GDM1 (cell line): ENCODE results near the gene TNIK.
"Not testable (repeated sequence)": the region's sequence is repeated elsewhere in the genome, so short reads cannot be mapped to it uniquely, and the experiment has no call there.

Experiments
- DNase-seq: peaks from one replicate; lab custom pipeline; 2025; lab: John Stamatoyannopoulos, UW

TNIK gene

GRCh38 chr3:171445620-171446204 is 14.5 kb downstream of the TNIK start:
- no peak for DNase-seq

DNA sequence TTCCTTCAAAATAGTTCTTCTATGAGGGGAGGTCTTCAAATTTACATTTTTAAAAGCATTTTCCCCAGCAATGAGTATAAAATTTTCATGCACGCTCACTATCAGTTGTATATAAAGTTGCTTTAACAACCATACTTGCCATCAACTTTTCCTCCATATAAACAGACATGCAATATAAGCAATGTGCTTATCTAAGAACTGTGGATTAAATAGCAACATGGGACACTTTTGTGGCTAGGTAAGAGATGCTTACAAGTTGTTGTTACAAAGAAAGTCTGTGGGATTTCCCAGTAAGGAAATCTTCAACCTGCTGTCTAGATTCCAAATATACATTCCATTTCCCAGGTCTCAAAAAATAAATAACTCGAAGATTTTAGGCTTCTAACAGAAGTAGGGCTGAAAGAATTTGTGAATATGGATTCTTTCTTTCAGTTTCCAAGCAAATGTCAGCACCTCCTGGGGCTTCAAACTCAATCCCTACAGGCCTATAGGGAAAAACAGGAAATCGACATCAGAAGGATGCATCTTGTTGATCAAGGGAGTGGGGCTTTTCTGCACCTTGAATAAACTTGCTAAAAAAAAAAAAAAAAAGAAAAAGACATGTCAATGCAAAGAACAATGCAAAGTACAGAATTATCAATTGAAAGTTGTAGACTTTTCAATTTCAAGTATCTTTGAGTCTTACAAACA is 16.1 kb downstream of the TNIK start:
- DNase-seq, result no peak

DNA sequence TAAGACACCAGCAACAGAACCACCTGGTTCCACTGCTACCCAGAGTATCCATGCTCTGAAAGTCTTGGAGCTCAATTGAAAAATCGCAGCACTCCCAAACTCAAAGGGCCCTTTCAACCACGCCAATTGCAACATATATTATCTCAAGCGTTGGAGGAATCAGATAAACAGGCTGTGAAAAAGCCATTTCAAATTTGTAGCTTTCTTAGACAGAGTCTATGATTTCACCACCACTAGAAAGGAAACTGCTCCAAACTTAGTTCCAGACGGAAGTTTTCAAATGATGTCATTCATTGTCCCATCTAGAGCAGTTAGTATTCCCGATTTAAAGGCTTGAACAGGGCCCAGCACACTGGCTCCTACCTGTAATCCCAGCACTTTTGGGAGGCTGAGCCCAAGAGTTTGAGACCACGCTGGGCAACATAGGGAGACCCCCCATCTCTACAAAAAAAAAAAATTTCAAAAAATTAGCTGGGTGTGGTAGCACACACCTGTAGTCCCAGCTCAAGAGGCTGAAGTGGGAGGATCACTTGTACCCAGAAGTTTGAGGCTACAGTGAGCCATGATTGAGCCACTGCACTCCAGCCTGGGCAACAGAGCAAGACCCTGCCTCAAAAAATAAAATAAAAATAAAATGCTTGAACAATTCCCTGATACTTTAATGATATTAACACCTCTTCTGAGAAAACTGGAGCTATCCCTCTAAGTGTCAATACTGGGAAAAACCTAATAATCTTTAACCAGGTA is 16.8 kb downstream of the TNIK start:
- no peak for DNase-seq

GRCh38 chr3:171442184-171442583 is 18.0 kb downstream of the TNIK start:
- no peak for DNase-seq

GRCh38 chr3:171441381-171441780 is 18.8 kb downstream of the TNIK start:
- no peak for DNase-seq

DNA sequence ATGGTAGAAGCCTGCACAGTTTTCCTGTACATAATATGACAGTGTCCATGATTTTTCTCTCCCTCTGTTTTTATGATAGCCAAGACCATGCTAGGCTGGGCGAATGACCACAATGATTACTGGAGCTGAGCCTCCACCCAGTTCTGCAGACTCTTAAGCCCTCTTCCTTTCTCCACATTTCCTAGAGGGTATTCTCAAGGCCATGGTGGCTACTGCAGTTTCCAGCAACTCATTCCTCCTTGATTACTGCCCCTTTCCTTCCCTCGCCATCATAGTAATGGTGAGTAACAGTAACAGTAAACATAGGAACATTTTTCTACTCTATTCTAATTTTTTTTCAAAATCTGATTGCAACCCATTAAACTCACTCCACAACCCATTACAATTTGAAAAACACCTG is 20.2 kb downstream of the TNIK start:
- DNase-seq, result no peak

DNA sequence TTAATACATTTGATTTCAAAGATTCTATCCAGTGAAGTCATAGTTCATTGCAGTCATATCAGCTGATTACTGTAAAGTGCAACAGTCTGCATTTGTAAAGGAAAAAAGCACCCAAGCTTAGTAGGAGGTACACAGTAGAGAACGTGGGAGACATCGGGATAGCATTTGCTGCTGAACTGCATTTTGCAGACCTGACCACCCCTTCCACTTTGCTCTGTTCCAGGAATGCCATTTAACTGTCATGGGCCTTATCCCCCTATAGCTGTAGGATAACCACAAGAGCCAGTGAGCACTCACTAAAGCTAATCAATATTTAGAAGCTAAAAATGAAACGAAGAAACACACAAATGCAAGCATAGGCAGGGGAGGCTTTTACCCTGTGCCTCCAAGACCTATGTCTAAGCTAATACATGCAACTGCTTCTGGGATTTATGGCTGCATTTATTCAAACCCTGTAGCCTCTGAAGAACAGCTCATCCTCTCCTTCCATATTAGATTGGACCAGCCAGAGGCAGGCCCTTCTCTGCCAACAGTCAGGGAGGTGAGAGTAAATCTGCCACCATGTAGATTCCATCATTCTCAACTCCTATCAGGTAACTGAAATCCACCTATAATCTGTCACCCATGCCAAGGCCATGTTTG is 23.0 kb downstream of the TNIK start:
- DNase-seq, result no peak

DNA sequence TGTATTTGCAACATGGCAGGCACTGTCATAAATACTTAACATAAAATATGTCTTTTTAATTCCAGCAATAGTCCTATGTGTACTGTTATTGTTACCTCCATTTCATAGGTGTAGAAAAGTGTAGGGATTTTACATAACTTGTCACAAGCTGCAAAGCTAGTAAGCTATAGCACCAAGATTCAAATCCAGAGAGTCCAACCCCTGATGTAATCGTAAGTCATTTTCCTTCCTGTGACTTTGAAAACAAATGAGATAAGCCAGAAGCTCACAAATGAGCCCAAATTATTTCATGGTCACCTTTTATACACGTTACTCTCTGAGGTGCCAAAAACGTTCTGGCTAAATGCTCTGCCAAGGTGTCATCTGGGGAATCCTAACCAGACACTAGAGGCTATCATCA is 23.8 kb downstream of the TNIK start:
- DNase-seq, result no peak

- no peak for DNase-seq
Measured at GRCh38 chr3:171435757-171436156, 24.4 kb downstream of the TNIK start.

- no peak for DNase-seq
Measured at GRCh38 chr3:171435143-171435542, 25.1 kb downstream of the TNIK start.

GRCh38 chr3:171432548-171432947 is 27.7 kb downstream of the TNIK start:
- DNase-seq, result no peak

GRCh38 chr3:171431550-171431949 is 28.7 kb downstream of the TNIK start:
- no peak for DNase-seq

DNA sequence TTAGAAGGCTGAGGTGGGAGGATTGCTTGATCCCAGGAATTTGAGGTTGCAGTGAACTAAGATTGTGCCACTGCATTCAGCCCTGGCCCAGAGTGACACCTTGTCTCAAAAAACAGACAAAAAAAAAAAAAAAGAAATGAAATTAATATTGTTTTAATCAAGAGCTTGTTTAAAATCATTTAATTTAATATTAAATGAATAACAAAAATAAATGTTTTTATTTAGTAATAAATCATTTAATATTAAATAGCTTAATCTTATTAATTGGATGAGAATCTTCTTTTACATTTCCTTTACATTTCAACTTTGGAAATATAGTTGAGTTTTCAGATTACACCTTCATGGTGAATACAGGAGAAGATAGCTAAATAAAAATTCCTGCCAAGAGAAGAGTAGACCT is 29.7 kb downstream of the TNIK start:
- no peak for DNase-seq

DNA sequence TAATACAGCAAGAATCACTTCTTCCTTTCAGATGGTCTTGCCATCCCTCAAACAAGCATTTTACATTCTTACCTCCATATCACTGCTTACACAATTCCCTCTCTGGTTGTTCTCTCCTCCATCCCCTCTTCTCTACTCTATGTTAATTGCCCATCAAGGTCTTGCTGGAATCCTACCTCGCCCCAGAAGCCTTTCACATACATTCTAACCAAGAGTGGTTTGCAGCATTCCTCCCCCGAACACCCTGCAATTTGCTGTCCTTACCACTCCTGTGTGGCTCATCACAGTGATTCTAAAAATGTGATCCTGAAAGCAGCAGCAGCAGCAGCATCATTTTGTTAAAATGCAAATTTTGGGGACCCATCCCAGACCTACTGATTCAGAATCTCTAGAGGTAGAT is 30.6 kb downstream of the TNIK start:
- no peak for DNase-seq

- DNase-seq, result no peak
Measured at GRCh38 chr3:171428892-171429291, 31.3 kb downstream of the TNIK start.

DNA sequence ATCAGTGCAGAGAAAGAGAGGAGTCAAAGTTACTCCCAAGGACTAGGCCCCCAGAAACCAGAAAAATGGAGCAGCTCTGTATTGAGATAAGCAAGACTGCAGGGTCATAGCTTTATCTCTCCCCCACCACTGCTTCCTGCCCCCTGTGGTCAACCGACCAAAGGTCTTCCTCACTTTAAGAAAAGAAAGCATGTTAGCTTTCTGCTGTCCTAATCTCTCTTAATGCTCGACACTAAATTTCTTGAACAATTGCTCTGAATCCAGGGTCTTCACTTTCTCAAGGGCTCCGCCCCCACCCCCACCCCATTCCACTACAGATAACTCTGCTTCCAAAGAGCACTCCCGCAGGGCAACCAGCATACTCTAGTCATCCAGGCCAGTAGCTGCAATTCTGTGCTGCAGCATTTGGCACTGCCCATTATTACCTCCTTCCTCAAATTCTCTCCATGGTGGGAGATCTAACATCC is 31.9 kb downstream of the TNIK start:
- DNase-seq, result peak; percentile 52

DNA sequence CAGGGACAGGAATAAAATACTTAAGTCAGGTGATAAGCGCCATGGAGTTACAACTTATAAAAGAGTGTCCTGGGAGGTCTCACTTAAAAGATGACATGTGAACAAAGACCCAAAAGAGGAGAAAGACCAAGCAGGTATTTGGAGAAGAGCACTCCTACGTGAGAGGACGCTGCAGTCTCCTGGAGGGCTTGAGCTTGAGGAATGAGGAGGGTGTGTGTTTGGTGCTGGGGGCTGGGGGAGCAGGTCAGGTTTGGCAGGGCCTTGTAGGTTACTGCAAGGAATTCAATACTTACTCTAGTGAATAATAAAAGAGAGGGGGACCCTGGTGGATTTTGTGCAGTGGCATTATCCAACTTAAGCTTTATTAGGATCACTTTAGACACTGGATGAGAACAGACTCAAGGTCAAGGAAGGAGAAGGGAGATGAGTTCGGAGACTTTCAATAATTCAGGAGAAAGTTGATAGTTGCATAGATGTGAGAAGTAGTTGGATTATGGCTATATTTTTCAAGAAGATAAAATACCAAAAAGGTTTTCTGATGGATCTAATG is 32.4 kb downstream of the TNIK start:
- DNase-seq, result no peak

DNA sequence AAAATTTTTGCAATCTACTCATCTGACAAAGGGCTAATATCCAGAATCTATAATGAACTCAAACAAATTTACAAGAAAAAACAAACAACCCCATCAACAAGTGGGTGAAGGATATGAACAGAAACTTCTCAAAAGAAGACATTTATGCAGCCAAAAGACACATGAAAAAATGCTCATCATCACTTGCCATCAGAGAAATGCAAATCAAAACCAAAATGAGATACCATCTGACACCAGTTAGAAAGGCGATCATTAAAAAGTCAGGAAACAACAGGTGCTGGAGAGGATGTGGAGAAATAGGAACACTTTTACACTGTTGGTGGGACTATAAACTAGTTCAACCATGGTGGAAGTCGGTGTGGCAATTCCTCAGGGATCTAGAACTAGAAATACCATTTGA is 36.1 kb downstream of the TNIK start:
- not testable (repeated sequence) for DNase-seq

- not testable (repeated sequence) for DNase-seq
Measured at GRCh38 chr3:171422855-171423254, 37.4 kb downstream of the TNIK start.

GRCh38 chr3:171420667-171421066 is 39.5 kb downstream of the TNIK start:
- DNase-seq, result no peak

- no peak for DNase-seq
Measured at GRCh38 chr3:171419457-171419856, 40.7 kb downstream of the TNIK start.

DNA sequence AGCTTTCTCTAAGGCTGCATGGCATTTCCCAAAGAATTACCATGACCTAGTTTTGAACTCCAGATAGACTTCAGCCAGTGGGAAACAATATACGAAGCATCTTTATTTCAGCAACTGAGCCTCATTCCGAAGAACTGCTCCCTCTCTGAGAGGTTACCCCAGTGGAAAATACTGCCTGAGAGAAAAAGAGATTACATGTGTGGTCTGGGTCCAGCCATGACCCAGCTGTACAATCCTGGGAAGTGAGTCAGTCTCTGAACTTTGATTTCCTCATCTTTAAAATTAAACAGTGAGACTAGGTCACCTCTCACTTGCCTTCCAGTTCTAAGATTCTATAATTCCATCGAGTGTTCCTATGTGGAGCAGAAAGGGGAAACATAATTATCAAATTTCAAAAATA is 42.4 kb downstream of the TNIK start:
- no peak for DNase-seq
